Neural cell (in vitro differentiated cells): ENCODE data around the gene CENPA. TPM values are rescaled to one million over a fixed set of nuclear protein-coding genes. Genes with fewer than 3 reads are reported as not detected.

Experiments
- H2AFZ ChIP-seq: fragments of 200-600, 300-800 bp; sonication (generic), shearing (Covaris generic); 2 replicates; pipeline ENCODE4 v1.6.0; 2014; ENCODE audit warnings: low read depth, mild to moderate bottlenecking, antibody characterized with exemption, low read length, moderate library complexity
- H3F3A ChIP-seq: fragments of 200-600 bp; shearing (Covaris generic); 2 replicates; pipeline ENCODE4 v1.6.1; 2016; ENCODE audit warnings: mild to moderate bottlenecking, moderate library complexity, mixed read lengths, antibody characterized with exemption, low read length; ENCODE audit not compliant: insufficient read depth, poor library complexity, severe bottlenecking
- H3K27ac ChIP-seq: fragments of 200-600, 300-800 bp; sonication (generic), shearing (Covaris generic); 2 replicates; pipeline ENCODE4 v1.5.1; 2014; ENCODE audit warnings: mild to moderate bottlenecking, low read length, moderate library complexity
- H3K27me3 ChIP-seq: fragments of 300-800, 200-600 bp; sonication (generic), shearing (Covaris generic); 2 replicates; pipeline ENCODE4 v1.6.0; 2014; ENCODE audit warnings: mild to moderate bottlenecking, low read depth, low read length, moderate library complexity; ENCODE audit not compliant: insufficient read depth
- H3K36me3 ChIP-seq: fragments of 300-800, 200-600 bp; sonication (generic), shearing (Covaris generic); 2 replicates; pipeline ENCODE4 v1.5.1; 2014; ENCODE audit warnings: mild to moderate bottlenecking, antibody characterized with exemption, low read length, moderate library complexity; ENCODE audit not compliant: insufficient read depth
- H3K4me2 ChIP-seq: fragments of 300-800, 200-600 bp; sonication (generic), shearing (Covaris generic); 2 replicates; pipeline ENCODE4 v1.6.0; 2014; ENCODE audit warnings: mild to moderate bottlenecking, low read length
- H3K4me3 ChIP-seq: fragments of 300-800, 200-600 bp; sonication (generic), shearing (Covaris generic); 2 replicates; pipeline ENCODE4 v1.5.1; 2014; ENCODE audit warnings: mild to moderate bottlenecking, low read length, moderate library complexity
- H3K79me2 ChIP-seq: fragments of 200-600 bp; shearing (Covaris generic); replicated peaks from 2 replicates; pipeline ENCODE4 v1.6.0; 2014; ENCODE audit warnings: mild to moderate bottlenecking, low read length, moderate library complexity; ENCODE audit not compliant: insufficient read depth
- H3K9ac ChIP-seq: fragments of 300-800, 200-600 bp; sonication (generic), shearing (Covaris generic); 2 replicates; pipeline ENCODE4 v1.6.1; 2016; ENCODE audit warnings: mild to moderate bottlenecking, low read length, mixed read lengths
- H3K9me2 ChIP-seq: fragments of 200-600 bp; shearing (Covaris generic); 2 replicates; pipeline ENCODE4 v1.6.1; 2016; ENCODE audit warnings: mild to moderate bottlenecking, low read length, mixed read lengths; ENCODE audit not compliant: insufficient read depth
- H3K9me3 ChIP-seq: fragments of 200-600, 300-800 bp; sonication (generic), shearing (Covaris generic); 2 replicates; pipeline ENCODE4 v1.6.1; 2016; ENCODE audit warnings: mild to moderate bottlenecking, mixed run types, low read length, moderate library complexity, mixed read lengths
- H4K20me1 ChIP-seq: fragments of 200-600 bp; shearing (Covaris generic); 2 replicates; pipeline ENCODE4 v1.6.1; 2016; ENCODE audit warnings: mild to moderate bottlenecking, mixed run types; ENCODE audit not compliant: insufficient read depth
- CTCF ChIP-seq: fragments of 450-650 bp; IDR thresholded peaks from 2 replicates; pipeline ENCODE4 v1.5.1; 2014; ENCODE audit warnings: antibody characterized with exemption, mild to moderate bottlenecking, moderate library complexity; ENCODE audit not compliant: poor library complexity, severe bottlenecking
- EP300 ChIP-seq: fragments of 450-650 bp; conservative IDR thresholded peaks from 2 replicates; pipeline ENCODE4 v1.6.1; 2014; ENCODE audit warnings: antibody characterized with exemption, mild to moderate bottlenecking, moderate library complexity; ENCODE audit not compliant: poor library complexity, severe bottlenecking
- EZH2 ChIP-seq: fragments of 200-600, 300-800 bp; shearing (Covaris generic), sonication (generic); IDR thresholded peaks from 2 replicates; pipeline ENCODE4 v1.6.1; 2014; ENCODE audit warnings: antibody characterized with exemption, low read length, borderline replicate concordance, mild to moderate bottlenecking; ENCODE audit not compliant: insufficient read depth, poor library complexity, severe bottlenecking
- MXI1 ChIP-seq: fragments of 450-650 bp; conservative IDR thresholded peaks from 2 replicates; pipeline ENCODE4 v1.6.1; 2014; ENCODE audit warnings: antibody characterized with exemption, mild to moderate bottlenecking; ENCODE audit not compliant: poor library complexity, severe bottlenecking
- POLR2AphosphoS5 ChIP-seq: IDR thresholded peaks from 2 replicates; pipeline ENCODE4 v1.6.1; 2012
- RAD21 ChIP-seq: fragments of 450-650 bp; conservative IDR thresholded peaks from 2 replicates; pipeline ENCODE4 v1.6.1; 2014; ENCODE audit warnings: antibody characterized with exemption, mild to moderate bottlenecking, moderate library complexity
- REST ChIP-seq: IDR thresholded peaks from 2 replicates; pipeline ENCODE4 v1.6.1; 2012; ENCODE audit warnings: borderline replicate concordance
- SMC3 ChIP-seq: fragments of 450-650 bp; conservative IDR thresholded peaks from 2 replicates; pipeline ENCODE4 v1.6.1; 2014; ENCODE audit warnings: antibody characterized with exemption, mild to moderate bottlenecking, moderate library complexity; ENCODE audit not compliant: poor library complexity
- TAF1 ChIP-seq: IDR thresholded peaks from 2 replicates; pipeline ENCODE4 v1.6.1; 2012; ENCODE audit warnings: low read depth
- polyA plus RNA-seq: library from polyadenylated mRNA; depleted of rRNA; stranded (reverse); fragments of >200 nt; gene quantifications from 2 replicates; pipeline ENCODE4 v1.2.3, GENCODE V29; 2014

CENPA gene
- polyA plus RNA-seq, 1 donor from 2014 or later, result 0.54 TPM

GRCh38 chr2:26840937-26841610 lies 55.2 kb downstream of the CENPA start:
- H3K4me2 ChIP-seq, result no peak overlapping the region
- H3K27ac ChIP-seq, result no peak overlapping the region
- H3K79me2 ChIP-seq, result no peaks in the 10 kb centered on the region
- H2AFZ ChIP-seq, result no peak overlapping the region
- no peaks in the 10 kb centered on the region for H4K20me1 ChIP-seq
- H3F3A ChIP-seq, result no peaks in the 10 kb centered on the region
- TF ChIP-seq MXI1 (no peak), EZH2 (no peak), SMC3 (no peak), POLR2AphosphoS5 (no peak), TAF1 (no peak), RAD21 (no peak), CTCF (no peak), EP300 (no peak), REST (no peak)
- H3K9me2 ChIP-seq, result no peaks in the 10 kb centered on the region
- H3K27me3 ChIP-seq, result no peaks in the 10 kb centered on the region
- no peaks in the 10 kb centered on the region for H3K9me3 ChIP-seq
- no peaks in the 10 kb centered on the region for H3K36me3 ChIP-seq
- H3K4me3 ChIP-seq, result no peak overlapping the region
- no peak overlapping the region for H3K9ac ChIP-seq

DNA sequence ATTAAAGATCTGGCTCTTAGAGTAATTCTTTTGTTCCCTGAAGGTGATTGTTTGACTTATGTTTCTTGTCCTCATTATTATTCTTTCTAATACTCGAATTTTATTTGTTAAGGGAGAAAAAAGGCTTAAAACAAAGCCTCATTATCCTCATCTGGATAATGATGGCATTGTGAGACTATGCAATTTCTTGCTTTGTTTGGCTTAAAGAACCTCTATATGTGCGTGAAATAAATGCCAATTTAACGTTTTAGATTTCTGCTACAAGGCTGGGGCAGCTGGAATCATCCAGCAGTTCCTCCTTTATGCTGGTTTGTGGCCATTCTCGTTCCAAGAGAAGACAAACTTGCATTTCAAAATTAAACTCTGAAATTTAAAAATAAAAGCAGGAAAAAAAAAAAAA lies 57.2 kb downstream of the CENPA start:
- Histone ChIP-seq H3K4me2 (no peak overlapping the region), H3K4me3 (no peak overlapping the region), H3K9ac (no peak overlapping the region), H3K9me2 (no peaks in the 10 kb centered on the region), H3K79me2 (peaks cover under 1% of the 10 kb centered on the region), H3F3A (peaks cover 4% of the 10 kb centered on the region), H3K36me3 (no peaks in the 10 kb centered on the region), H2AFZ (no peak overlapping the region), H3K27me3 (no peaks in the 10 kb centered on the region), H4K20me1 (no peaks in the 10 kb centered on the region), H3K9me3 (no peaks in the 10 kb centered on the region), H3K27ac (no peak overlapping the region)
- TF ChIP-seq CTCF, result no peak
- no peak for TF ChIP-seq EP300
- no peak for TF ChIP-seq REST
- TF ChIP-seq RAD21, result no peak
- no peak for TF ChIP-seq EZH2
- no peak for TF ChIP-seq SMC3
- TF ChIP-seq POLR2AphosphoS5, result no peak
- TF ChIP-seq TAF1, result no peak
- no peak for TF ChIP-seq MXI1
